ENCODE results near the gene AGMO. TPM values are rescaled to one million over a fixed set of nuclear protein-coding genes. Genes with fewer than 3 reads are reported as not detected.

Gene AGMO
- total RNA-seq, 1 donor from 2014 or later = not detected

- Mint-ChIP-seq H3K27ac (ENCODE audit: unreplicated experiment) (no peak overlapping the region), H3K4me1 (ENCODE audit: unreplicated experiment) (no peaks in the 10 kb centered on the region), H3K27me3 (ENCODE audit: unreplicated experiment) (no peaks in the 10 kb centered on the region), H3K36me3 (ENCODE audit: low read depth, unreplicated experiment) (no peaks in the 10 kb centered on the region), H3K9me3 (ENCODE audit: unreplicated experiment) (no peaks in the 10 kb centered on the region), H3K4me3 (ENCODE audit: unreplicated experiment) (no peak overlapping the region)
- TF ChIP-seq CTCF (IDR thresholded peaks at IDR 0.05; ENCODE audit: unreplicated experiment) = no peak
- DNase-seq (ENCODE audit: low spot score) = no peak
Measured at GRCh38 chr7:15440482-15440881, 121.3 kb downstream of the AGMO start.

- no peak for TF ChIP-seq CTCF (IDR thresholded peaks at IDR 0.05; ENCODE audit: unreplicated experiment)
- no peaks in the 10 kb centered on the region for H3K4me1 Mint-ChIP-seq (ENCODE audit: unreplicated experiment)
- no peaks in the 10 kb centered on the region for H3K9me3 Mint-ChIP-seq (ENCODE audit: unreplicated experiment)
- H3K27me3 Mint-ChIP-seq (ENCODE audit: unreplicated experiment) = no peaks in the 10 kb centered on the region
- H3K36me3 Mint-ChIP-seq (ENCODE audit: low read depth, unreplicated experiment) = no peaks in the 10 kb centered on the region
- H3K4me3 Mint-ChIP-seq (ENCODE audit: unreplicated experiment) = no peak overlapping the region
- H3K27ac Mint-ChIP-seq (ENCODE audit: unreplicated experiment) = no peak overlapping the region
- DNase-seq (ENCODE audit: low spot score) = no peak
Measured at GRCh38 chr7:15439853-15440252, 122.0 kb downstream of the AGMO start.

GRCh38 chr7:15433151-15433550, 128.7 kb downstream of the AGMO start:
- Mint-ChIP-seq H3K27me3 (ENCODE audit: unreplicated experiment) (no peaks in the 10 kb centered on the region), H3K4me3 (ENCODE audit: unreplicated experiment) (no peak overlapping the region)

GRCh38 chr7:15430911-15431310, 130.9 kb downstream of the AGMO start:
- H3K36me3 Mint-ChIP-seq (ENCODE audit: low read depth, unreplicated experiment) = no peaks in the 10 kb centered on the region
- H3K4me1 Mint-ChIP-seq (ENCODE audit: unreplicated experiment) = no peaks in the 10 kb centered on the region
- no peak overlapping the region for H3K27ac Mint-ChIP-seq (ENCODE audit: unreplicated experiment)
- H3K4me3 Mint-ChIP-seq (ENCODE audit: unreplicated experiment) = no peak overlapping the region
- DNase-seq (ENCODE audit: low spot score) = no peak
- H3K9me3 Mint-ChIP-seq (ENCODE audit: unreplicated experiment) = no peaks in the 10 kb centered on the region
- no peaks in the 10 kb centered on the region for H3K27me3 Mint-ChIP-seq (ENCODE audit: unreplicated experiment)
- no peak for TF ChIP-seq CTCF (IDR thresholded peaks at IDR 0.05; ENCODE audit: unreplicated experiment)

More at GRCh38 chr7:15433151-15433550, 128.7 kb downstream of the AGMO start:
- Mint-ChIP-seq H3K27ac (ENCODE audit: unreplicated experiment) (no peak overlapping the region), H3K9me3 (ENCODE audit: unreplicated experiment) (no peaks in the 10 kb centered on the region), H3K4me1 (ENCODE audit: unreplicated experiment) (no peaks in the 10 kb centered on the region), H3K36me3 (ENCODE audit: low read depth, unreplicated experiment) (no peaks in the 10 kb centered on the region)
- no peak for TF ChIP-seq CTCF (IDR thresholded peaks at IDR 0.05; ENCODE audit: unreplicated experiment)
- DNase-seq (ENCODE audit: low spot score) = no peak

- no peak for DNase-seq (ENCODE audit: low spot score)
- H3K4me1 Mint-ChIP-seq (ENCODE audit: unreplicated experiment) = no peaks in the 10 kb centered on the region
- H3K4me3 Mint-ChIP-seq (ENCODE audit: unreplicated experiment) = no peak overlapping the region
- H3K27me3 Mint-ChIP-seq (ENCODE audit: unreplicated experiment) = no peaks in the 10 kb centered on the region
- H3K9me3 Mint-ChIP-seq (ENCODE audit: unreplicated experiment) = no peaks in the 10 kb centered on the region
- H3K36me3 Mint-ChIP-seq (ENCODE audit: low read depth, unreplicated experiment) = no peaks in the 10 kb centered on the region
- no peak for TF ChIP-seq CTCF (IDR thresholded peaks at IDR 0.05; ENCODE audit: unreplicated experiment)
- no peak overlapping the region for H3K27ac Mint-ChIP-seq (ENCODE audit: unreplicated experiment)
Measured at GRCh38 chr7:15430191-15430590, 131.6 kb downstream of the AGMO start.
